Gastrocnemius medialis (tissue), 4 donors: ENCODE data around the gene LRRC56.
A peak's percentile ranks its signal among the peaks of the same experiment; 100 is the strongest.

Source experiments
- CTCF ChIP-seq, 5 experiments: fragments of 450-650 bp in 3 of 5; fragments of 200-600 bp in 2 of 5; sonication (generic) in 2 of 5; IDR thresholded peaks in 4 of 5; conservative IDR thresholded peaks in 1 of 5; 1 replicate in 4 of 5; 2 replicates in 1 of 5; pipeline ENCODE4 v1.5.1; 2016 to 2019; ENCODE audit warnings: antibody characterized with exemption in 5 of 5, mild to moderate bottlenecking in 3 of 5, moderate library complexity in 3 of 5
- POLR2A ChIP-seq, 2 donors: fragments of 450-650 bp; IDR thresholded peaks; one replicate each; pipeline ENCODE4 v1.6.1; 2017; ENCODE audit warnings: antibody characterized with exemption in 2 of 2, mild to moderate bottlenecking in 2 of 2, moderate library complexity in 2 of 2

DNA sequence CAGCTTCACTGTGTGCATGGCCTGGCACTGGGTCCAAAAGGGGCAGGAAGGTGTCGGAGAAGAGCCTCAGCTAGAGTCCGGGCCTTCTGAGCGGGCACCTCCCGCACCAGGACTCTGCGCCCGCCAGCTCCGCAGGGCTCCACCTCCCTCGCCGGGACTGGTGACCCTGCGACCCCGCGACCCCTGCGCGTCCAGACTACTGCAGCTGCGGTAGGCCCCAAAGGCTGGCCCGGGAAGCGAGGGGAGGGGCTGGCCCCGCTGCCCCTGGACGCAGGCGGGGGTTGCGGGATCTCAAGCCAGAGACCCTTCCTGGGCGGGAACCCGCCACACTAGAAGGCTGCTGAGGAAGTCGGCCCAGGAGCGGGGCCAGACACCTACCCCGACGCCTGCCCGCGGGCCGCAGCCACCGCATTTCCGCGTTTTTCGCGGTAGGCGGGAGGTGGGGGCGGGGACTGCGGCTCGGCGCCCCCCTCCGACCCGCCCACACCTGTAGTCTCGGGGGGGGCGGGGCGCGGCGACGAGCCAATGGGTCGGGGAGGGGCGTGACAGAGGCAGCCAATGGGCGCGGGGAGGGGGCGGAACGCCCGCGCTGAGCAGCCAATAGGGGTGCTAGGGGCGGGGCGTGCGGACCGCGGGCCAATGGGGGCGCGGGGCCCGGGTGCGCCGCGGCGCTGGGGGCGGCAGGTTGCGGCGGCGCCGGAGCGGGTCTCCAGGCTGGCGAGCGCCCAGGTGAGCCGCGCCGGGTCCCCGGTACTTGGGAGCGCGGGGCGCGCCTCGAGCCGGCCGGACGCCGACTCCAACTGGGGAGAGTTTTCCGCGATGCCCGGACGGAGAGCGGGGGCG, 23.2 kb downstream of the LRRC56 start, which contains the start of the genes LMNTD2 and RASSF7:
- TF ChIP-seq CTCF (IDR thresholded peaks at IDR 0.05 in 4 of 5, conservative IDR thresholded peaks at IDR 0.05 in 1 of 5), result no peak
- peak in 1 of 2 donors; percentile 33 for TF ChIP-seq POLR2A (IDR thresholded peaks at IDR 0.05)
